Measurements from ENCODE around the gene SEC24D. TPM values are rescaled to one million over a fixed set of nuclear protein-coding genes. Genes with fewer than 3 reads are reported as not detected.

SEC24D gene
- total and polyA plus RNA-seq, 2 of the 8 experiments (the other 6 are each of a cell fraction or from before 2014, with no cell fraction given): 28.9 to 91.6 TPM

DNA sequence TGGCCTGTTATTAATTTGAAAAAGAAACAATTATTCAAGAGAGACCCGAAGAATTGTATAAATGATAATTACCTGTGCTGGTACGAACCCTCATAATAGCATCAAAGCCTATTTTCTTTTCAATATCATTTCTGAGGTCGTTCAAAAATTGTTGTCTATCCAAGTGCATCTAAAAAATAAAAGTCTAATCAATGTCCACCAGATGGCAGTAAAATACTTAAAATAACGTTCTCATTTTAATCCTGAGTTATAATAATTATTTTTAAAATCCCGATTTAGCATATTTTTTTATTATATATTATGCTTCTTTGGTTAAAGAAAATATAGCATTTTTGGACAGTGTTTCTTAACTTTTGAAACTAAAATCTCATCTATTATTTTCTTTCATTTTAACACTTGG, 95.1 kb downstream of the SEC24D start:
- H3K79me1 ChIP-seq (ENCODE audit: low read depth, low read length): no peaks in the 10 kb centered on the region
- H3K4me1 ChIP-seq (replicated peaks in 1 of 4; ENCODE audit: control insufficient read depth in 3 of 4, insufficient read depth in 4 of 4, low read length in 3 of 4): no peaks in the 10 kb centered on the region
- no peak overlapping the region for H3K4ac ChIP-seq (replicated peaks; ENCODE audit: insufficient read length, low read depth, low read length)
- no peak overlapping the region for H3K27ac ChIP-seq (ENCODE audit: low read depth, low read length)
- H3K4me2 ChIP-seq (ENCODE audit: insufficient read depth in 1 of 2, low read depth in 2 of 2, low read length in 2 of 2): no peak overlapping the region
- DNase-seq (ENCODE audit: low read depth in 1 of 2, low spot score in 2 of 2) (no peak), FAIRE-seq (no peak)
- no peak overlapping the region for H4K91ac ChIP-seq (replicated peaks; ENCODE audit: insufficient read length, low read length)
- H2BK120ac ChIP-seq (replicated peaks; ENCODE audit: low read depth, low read length): no peak overlapping the region
- no peak overlapping the region for H4K8ac ChIP-seq (ENCODE audit: extremely low read depth, insufficient read depth, low read length)
- no peaks in the 10 kb centered on the region for H3K9me3 ChIP-seq (ENCODE audit: insufficient read depth in 2 of 2, low read depth in 1 of 2, low read length in 1 of 2)
- H3K23ac ChIP-seq (ENCODE audit: insufficient read length): no peak overlapping the region
- H3K4me3 ChIP-seq (ENCODE audit: extremely low read depth in 1 of 4, insufficient read depth in 2 of 4, low read depth in 3 of 4, low read length in 4 of 4): no peak overlapping the region
- peak in 1 of 2 experiments; percentile 35; a peak in 3 of 4 replicates for TF ChIP-seq RAD21 (IDR thresholded peaks at IDR 0.05 in 1 of 2, conservative IDR thresholded peaks at IDR 0.05 in 1 of 2; ENCODE audit: low read depth in 2 of 2, low read length in 2 of 2)
- TF ChIP-seq EGR1 (IDR thresholded peaks at IDR 0.05; ENCODE audit: borderline replicate concordance, low read depth, low read length): no peak
- WGBS, 2 experiments (ENCODE audit: extremely low coverage in 1 of 2, insufficient coverage in 1 of 2, insufficient read length in 1 of 2, insufficient replicate concordance in 2 of 2, low coverage in 1 of 2, low lambda C conversion rate in 2 of 2, missing lambda C conversion rate in 1 of 2): 80% methylated on average over 5 of the region's 5 CpGs; no CpG with 5 or more reads in 1 of the 2 experiments
- peaks cover 17 to 59% (median 49%) of the 10 kb centered on the region in 4 experiments for H3K36me3 ChIP-seq (ENCODE audit: control insufficient read depth in 2 of 4, insufficient read depth in 4 of 4, low read length in 3 of 4)
- no peaks in the 10 kb centered on the region for H4K20me1 ChIP-seq (replicated peaks in 1 of 2; ENCODE audit: control insufficient read depth in 1 of 2, insufficient read depth in 2 of 2, low read length in 2 of 2)
- no peak overlapping the region for H3K9ac ChIP-seq (replicated peaks in 1 of 4; ENCODE audit: extremely low read depth in 1 of 4, low read depth in 3 of 4, low read length in 3 of 4)
- ChIA-PET POLR2A (ENCODE audit: partially characterized antibody) (no interaction called here), CTCF (ENCODE audit: partially characterized antibody) (interaction anchor here (0.8 to 1.9 kb wide), 12 partner anchors 8 to 240 kb away, joined by 3 to 7 read pairs (median 4); no protein-coding TSS in a partner anchor)
- H2BK12ac ChIP-seq (ENCODE audit: low read depth, low read length): no peak overlapping the region
- no peak overlapping the region for H3K14ac ChIP-seq (ENCODE audit: insufficient read length)
- no peak overlapping the region for H2AK5ac ChIP-seq (ENCODE audit: low read depth, low read length)
- H2BK5ac ChIP-seq (ENCODE audit: low read depth, low read length): no peak overlapping the region
- no peak overlapping the region for H4K5ac ChIP-seq (ENCODE audit: insufficient read length, low read depth, low read length)
- H3K27me3 ChIP-seq (replicated peaks in 1 of 4; ENCODE audit: control insufficient read depth in 3 of 4, extremely low read depth in 1 of 4, insufficient read depth in 3 of 4, low read length in 3 of 4): no peaks in the 10 kb centered on the region
- H3K56ac ChIP-seq (replicated peaks; ENCODE audit: insufficient read length, low read depth, low read length): no peak overlapping the region
- no peaks in the 10 kb centered on the region for H3K79me2 ChIP-seq (ENCODE audit: control insufficient read depth in 1 of 2, insufficient read depth in 2 of 2, low read length in 2 of 2)
- H3K23me2 ChIP-seq (ENCODE audit: low read depth, low read length): no peaks in the 10 kb centered on the region
- no peak overlapping the region for H2BK20ac ChIP-seq (ENCODE audit: low read length)
- no peak overlapping the region for H2BK15ac ChIP-seq (ENCODE audit: low read length)
- no peak overlapping the region for H3K18ac ChIP-seq (ENCODE audit: extremely low read depth, low read length)
- no peak overlapping the region for H2AFZ ChIP-seq (ENCODE audit: low read length)
